ENCODE results near the gene CYSLTR2.

CYSLTR2 gene

GRCh38 chr13:48749144-48749543 lies 95.4 kb downstream of the CYSLTR2 start:
- DNase-seq = no peak

GRCh38 chr13:48749699-48750473 lies 96.2 kb downstream of the CYSLTR2 start:
- DNase-seq = no peak

- no peak for DNase-seq
Measured at GRCh38 chr13:48750588-48751383, 97.1 kb downstream of the CYSLTR2 start.

GRCh38 chr13:48760626-48761025 lies 106.9 kb downstream of the CYSLTR2 start:
- no peak for DNase-seq
